HEK293T (cell line): ENCODE measurements around the gene TTYH2.

Experiments
- ARNT ChIP-seq: fragments of 450-650 bp; IDR thresholded peaks from 2 replicates; pipeline ENCODE4 v1.6.1; 2017; ENCODE audit warnings: mild to moderate bottlenecking
- BHLHE40 ChIP-seq: fragments of 450-650 bp; IDR thresholded peaks from 2 replicates; pipeline ENCODE4 v1.6.1; 2016; ENCODE audit warnings: mild to moderate bottlenecking, moderate library complexity, borderline replicate concordance
- CTBP1 ChIP-seq: fragments of 450-650 bp; IDR thresholded peaks from 2 replicates; pipeline ENCODE4 v1.6.1; 2016; ENCODE audit warnings: borderline replicate concordance
- ELF4 ChIP-seq: fragments of 450-650 bp; IDR thresholded peaks from 2 replicates; pipeline ENCODE4 v1.6.1; 2017; ENCODE audit warnings: antibody characterized with exemption
- FOXA1 ChIP-seq: fragments of 450-650 bp; IDR thresholded peaks from 2 replicates; pipeline ENCODE4 v1.6.1; 2016; ENCODE audit warnings: mild to moderate bottlenecking
- FOXK2 ChIP-seq: fragments of 450-650 bp; IDR thresholded peaks from 2 replicates; pipeline ENCODE4 v1.6.1; 2016; ENCODE audit warnings: mild to moderate bottlenecking
- FOXM1 ChIP-seq: fragments of 450-650 bp; IDR thresholded peaks from 2 replicates; pipeline ENCODE4 v1.6.1; 2017; ENCODE audit warnings: mild to moderate bottlenecking, borderline replicate concordance
- HDGF ChIP-seq: fragments of 450-650 bp; IDR thresholded peaks from 2 replicates; pipeline ENCODE4 v1.6.1; 2017; ENCODE audit warnings: antibody characterized with exemption, borderline replicate concordance
- LEF1 ChIP-seq: fragments of 450-650 bp; IDR thresholded peaks from 2 replicates; pipeline ENCODE4 v1.6.1; 2017; ENCODE audit warnings: mild to moderate bottlenecking, borderline replicate concordance
- PKNOX1 ChIP-seq: fragments of 450-650 bp; IDR thresholded peaks from 2 replicates; pipeline ENCODE4 v1.6.1; 2016
- SP1 ChIP-seq: fragments of 450-650 bp; IDR thresholded peaks from 2 replicates; pipeline ENCODE4 v1.6.1; 2017
- SUZ12 ChIP-seq: fragments of 450-650 bp; IDR thresholded peaks from 2 replicates; pipeline ENCODE4 v1.6.1; 2016; ENCODE audit warnings: mild to moderate bottlenecking
- TARDBP ChIP-seq: fragments of 450-650 bp; IDR thresholded peaks from 2 replicates; pipeline ENCODE4 v1.6.1; 2016
- ZNF384 ChIP-seq: fragments of 450-650 bp; IDR thresholded peaks from 2 replicates; pipeline ENCODE4 v1.6.1; 2016

GRCh38 chr17:74276541-74277009 lies 63.2 kb downstream of the TTYH2 start:
- TF ChIP-seq FOXK2 (no peak), HDGF (no peak), SUZ12 (no peak), FOXA1 (no peak), SP1 (no peak), LEF1 (no peak), PKNOX1 (no peak), FOXM1 (no peak), ARNT (no peak), ZNF384 (no peak), CTBP1 (no peak), BHLHE40 (no peak), ELF4 (no peak), TARDBP (no peak)
